CD4-positive, CD25-positive, alpha-beta regulatory T cell (primary cell): Measurements from ENCODE around the gene EGFLAM. TPM values are rescaled to one million over a fixed set of nuclear protein-coding genes. Genes with fewer than 3 reads are reported as not detected.

ENCODE experiments used
- ATAC-seq, 2 donors: fragments of 150-1000 bp; cut with Tn5 transposase; one replicate each; pipeline ENCODE4 v1.10.0; 2021; ENCODE audit warnings: low read depth in 2 of 2, moderate number of reproducible peaks in 2 of 2, moderate library complexity in 1 of 2
- DNase-seq, 3 donors: peaks; one replicate each; pipeline versions ENCODE4 v3.0.0 to v3.0.0-alpha.2; 2012 to 2022; ENCODE audit warnings: mixed read lengths in 1 of 3
- H3K27ac ChIP-seq: one replicate; pipeline ENCODE4 v1.7.0; 2013; ENCODE audit warnings: mild to moderate bottlenecking, low read length; ENCODE audit not compliant: insufficient read depth, poor library complexity, severe bottlenecking
- H3K27me3 ChIP-seq: one replicate; pipeline ENCODE4 v1.7.0; 2013; ENCODE audit warnings: low read length; ENCODE audit not compliant: control insufficient read depth, insufficient read depth
- H3K36me3 ChIP-seq: one replicate; pipeline ENCODE4 v1.7.0; 2013; ENCODE audit warnings: mild to moderate bottlenecking, low read length, moderate library complexity; ENCODE audit not compliant: control insufficient read depth, insufficient read depth
- H3K4me1 ChIP-seq: 2 replicates; pipeline ENCODE4 v1.7.0; 2013; ENCODE audit warnings: mild to moderate bottlenecking, low read length; ENCODE audit not compliant: insufficient read depth, control insufficient read depth, poor library complexity, severe bottlenecking
- H3K4me3 ChIP-seq: one replicate; pipeline ENCODE4 v1.7.0; 2013; ENCODE audit warnings: low read depth, mild to moderate bottlenecking, low read length, moderate library complexity
- H3K9me3 ChIP-seq, 2 experiments: 1 replicate in 1 of 2; 2 replicates in 1 of 2; pipeline ENCODE4 v1.7.0; 2013; ENCODE audit warnings: low read length in 2 of 2, mild to moderate bottlenecking in 1 of 2, moderate library complexity in 1 of 2; ENCODE audit not compliant: control insufficient read depth in 2 of 2
- H3K27ac Mint-ChIP-seq, 3 donors: one replicate each; pipeline ENCODE4 v1.8.0; 2020 to 2022; ENCODE audit warnings: mild to moderate bottlenecking in 3 of 3, mixed read lengths in 3 of 3, moderate library complexity in 2 of 3
- H3K27me3 Mint-ChIP-seq: one replicate; pipeline ENCODE4 v1.8.0; 2022; ENCODE audit warnings: mild to moderate bottlenecking, mixed read lengths
- H3K36me3 Mint-ChIP-seq: one replicate; pipeline ENCODE4 v1.8.0; 2020; ENCODE audit warnings: mixed read lengths
- H3K4me1 Mint-ChIP-seq, 4 donors: one replicate each; pipeline ENCODE4 v1.8.0; 2020 to 2022; ENCODE audit warnings: mixed read lengths in 4 of 4, mild to moderate bottlenecking in 1 of 4
- H3K4me3 Mint-ChIP-seq, 4 donors: one replicate each; pipeline ENCODE4 v1.8.0; 2020 to 2022; ENCODE audit warnings: mild to moderate bottlenecking in 4 of 4, mixed read lengths in 4 of 4, moderate library complexity in 3 of 4
- H3K9me3 Mint-ChIP-seq, 7 donors: one replicate each; pipeline ENCODE4 v1.8.0; 2020 to 2022; ENCODE audit warnings: mixed read lengths in 7 of 7, mild to moderate bottlenecking in 3 of 7, moderate library complexity in 2 of 7
- polyA plus RNA-seq, 4 donors: library from polyadenylated mRNA; unstranded; fragments of 300-500 nt; fragmentation: Illumina TruSeq; gene quantifications; one replicate each; pipeline ENCODE4 v1.2.3, GENCODE V29; 2021
- total RNA-seq: library from RNA; stranded (reverse); gene quantifications from one replicate; pipeline ENCODE4 v1.2.3, GENCODE V29; 2022

EGFLAM gene
- total and polyA plus RNA-seq, 5 donors from 2014 or later = not detected

DNA sequence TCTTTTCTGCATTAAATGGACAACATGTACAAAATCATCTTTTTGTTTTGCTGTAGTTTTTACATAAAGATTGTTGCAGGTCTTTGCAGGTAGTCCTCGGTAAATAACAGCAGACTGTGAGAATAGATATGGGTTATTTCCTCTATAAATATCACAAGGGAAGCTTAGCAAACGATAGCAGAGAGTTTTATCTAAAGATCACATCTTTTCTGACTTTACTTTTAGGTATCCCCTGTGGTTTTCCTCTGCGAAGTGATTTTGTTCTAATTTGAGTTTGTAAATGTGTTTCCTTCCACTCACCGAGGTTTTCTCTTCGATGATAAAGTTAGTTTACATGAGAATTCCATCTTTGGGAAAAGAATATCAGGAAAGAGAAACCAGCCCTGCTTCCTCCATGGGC is 109.6 kb downstream of the EGFLAM start:
- peak in 1 of 3 donors; percentile 8 for DNase-seq
- no peaks in the 10 kb centered on the region for H3K27me3 ChIP-seq
- ATAC-seq = no peak
- H3K36me3 ChIP-seq = no peaks in the 10 kb centered on the region
- no peak overlapping the region for H3K4me3 ChIP-seq
- Mint-ChIP-seq H3K4me3 (no peak overlapping the region), H3K9me3 (peaks cover 0 to 3% (median 0%) of the 10 kb centered on the region in 7 donors), H3K36me3 (no peaks in the 10 kb centered on the region), H3K27me3 (peaks cover 14% of the 10 kb centered on the region), H3K4me1 (peaks cover 0 to 14% (median 3%) of the 10 kb centered on the region in 4 donors), H3K27ac (no peak overlapping the region)
- no peaks in the 10 kb centered on the region for H3K4me1 ChIP-seq
- H3K9me3 ChIP-seq = no peaks in the 10 kb centered on the region
- H3K27ac ChIP-seq = no peak overlapping the region

DNA sequence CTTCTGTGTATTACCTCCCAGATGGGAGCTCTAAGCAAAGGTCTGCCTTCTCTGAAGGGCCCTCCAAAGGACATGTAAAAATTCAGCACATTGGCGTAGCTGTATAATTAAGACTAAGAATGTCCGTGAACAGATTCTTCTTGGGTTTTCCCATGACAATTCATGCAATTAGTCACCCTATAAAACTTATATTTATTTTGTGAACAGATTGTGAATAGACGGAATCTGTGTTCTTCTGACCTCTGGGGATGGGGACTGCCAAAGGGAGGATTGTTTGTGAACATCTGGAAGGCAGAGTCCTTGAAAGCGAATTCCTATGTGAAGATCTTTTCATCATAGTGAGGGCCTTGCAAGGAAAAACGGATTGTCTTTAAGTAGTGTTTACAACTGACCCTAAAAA is 111.3 kb downstream of the EGFLAM start:
- peaks cover 19% of the 10 kb centered on the region for H3K27me3 Mint-ChIP-seq

GRCh38 chr5:38370358-38371100 is 112.2 kb downstream of the EGFLAM start:
- Histone ChIP-seq H3K4me3 (no peak overlapping the region), H3K27me3 (no peaks in the 10 kb centered on the region), H3K36me3 (no peaks in the 10 kb centered on the region), H3K27ac (no peak overlapping the region), H3K4me1 (no peaks in the 10 kb centered on the region), H3K9me3 (no peaks in the 10 kb centered on the region)
- Mint-ChIP-seq H3K4me3 (no peak overlapping the region), H3K9me3 (peaks cover 0 to 6% (median 0%) of the 10 kb centered on the region in 7 donors), H3K36me3 (no peaks in the 10 kb centered on the region), H3K27me3 (peaks cover 19% of the 10 kb centered on the region), H3K27ac (no peak overlapping the region), H3K4me1 (peaks cover 0 to 14% (median 3%) of the 10 kb centered on the region in 4 donors)
- no peak for DNase-seq
- no peak for ATAC-seq

More for the DNA sequence above, 111.3 kb downstream of the EGFLAM start:
- Mint-ChIP-seq H3K4me1 (peaks cover 0 to 14% (median 3%) of the 10 kb centered on the region in 4 donors), H3K36me3 (no peaks in the 10 kb centered on the region), H3K9me3 (peaks cover 0 to 6% (median 0%) of the 10 kb centered on the region in 7 donors), H3K27ac (no peak overlapping the region), H3K4me3 (no peak overlapping the region)
- no peak overlapping the region for H3K27ac ChIP-seq
- no peaks in the 10 kb centered on the region for H3K9me3 ChIP-seq
- no peaks in the 10 kb centered on the region for H3K27me3 ChIP-seq
- H3K4me1 ChIP-seq = no peaks in the 10 kb centered on the region
- no peaks in the 10 kb centered on the region for H3K36me3 ChIP-seq
- ATAC-seq = no peak
- no peak overlapping the region for H3K4me3 ChIP-seq
- no peak for DNase-seq

GRCh38 chr5:38371596-38371995 is 113.2 kb downstream of the EGFLAM start:
- H3K4me3 ChIP-seq = no peak overlapping the region
- H3K4me1 ChIP-seq = no peaks in the 10 kb centered on the region
- peaks cover 0 to 18% (median 3%) of the 10 kb centered on the region in 4 donors for H3K4me1 Mint-ChIP-seq

GRCh38 chr5:38373743-38374142 is 115.4 kb downstream of the EGFLAM start:
- Histone ChIP-seq H3K4me1 (no peaks in the 10 kb centered on the region), H3K36me3 (no peaks in the 10 kb centered on the region), H3K27ac (no peak overlapping the region), H3K27me3 (no peaks in the 10 kb centered on the region), H3K9me3 (no peaks in the 10 kb centered on the region), H3K4me3 (no peak overlapping the region)
- H3K4me3 Mint-ChIP-seq = no peak overlapping the region
- no peaks in the 10 kb centered on the region for H3K36me3 Mint-ChIP-seq
- peaks cover 0 to 11% (median 0%) of the 10 kb centered on the region in 4 donors for H3K4me1 Mint-ChIP-seq
- H3K27me3 Mint-ChIP-seq = peaks cover 21% of the 10 kb centered on the region
- H3K27ac Mint-ChIP-seq = no peak overlapping the region
- ATAC-seq (no peak), DNase-seq (no peak)
- H3K9me3 Mint-ChIP-seq = peaks cover 0 to 6% (median 0%) of the 10 kb centered on the region in 7 donors

More at GRCh38 chr5:38371596-38371995, 113.2 kb downstream of the EGFLAM start:
- ATAC-seq (no peak), DNase-seq (no peak)
- no peak overlapping the region for H3K27ac ChIP-seq
- H3K9me3 Mint-ChIP-seq = peaks cover 0 to 6% (median 0%) of the 10 kb centered on the region in 7 donors
- H3K27me3 ChIP-seq = no peaks in the 10 kb centered on the region
- no peaks in the 10 kb centered on the region for H3K36me3 ChIP-seq
- H3K4me3 Mint-ChIP-seq = no peak overlapping the region
- no peak overlapping the region for H3K27ac Mint-ChIP-seq
- peaks cover 15% of the 10 kb centered on the region for H3K27me3 Mint-ChIP-seq
- H3K9me3 ChIP-seq = no peaks in the 10 kb centered on the region
- no peaks in the 10 kb centered on the region for H3K36me3 Mint-ChIP-seq

DNA sequence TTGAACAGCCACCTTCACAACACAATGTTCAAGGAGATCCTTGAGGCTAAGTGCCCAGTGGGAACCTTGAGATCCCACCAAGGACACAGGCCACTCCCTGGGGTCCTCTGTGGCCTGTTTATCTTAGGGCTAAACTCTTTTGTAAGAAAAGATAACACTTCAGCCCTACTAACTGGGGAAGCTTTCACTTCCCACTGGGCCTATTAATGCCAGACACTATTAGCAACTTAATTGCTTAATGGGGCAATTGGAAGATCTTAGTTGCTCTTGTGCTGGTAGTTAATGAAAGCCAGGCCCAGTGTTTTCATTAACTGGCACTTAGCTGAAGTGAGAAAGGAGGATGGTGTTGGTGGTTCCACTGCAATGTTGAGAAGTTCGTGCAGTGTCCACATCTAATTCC is 117.1 kb downstream of the EGFLAM start:
- no peaks in the 10 kb centered on the region for H3K36me3 Mint-ChIP-seq
- peaks cover 0 to 11% (median 0%) of the 10 kb centered on the region in 4 donors for H3K4me1 Mint-ChIP-seq
- H3K4me3 ChIP-seq = no peak overlapping the region
- no peak overlapping the region for H3K27ac ChIP-seq
- DNase-seq = no peak
- H3K9me3 Mint-ChIP-seq = peaks cover 0 to 6% (median 0%) of the 10 kb centered on the region in 7 donors
- ATAC-seq = no peak
- H3K27ac Mint-ChIP-seq = no peak overlapping the region
- no peaks in the 10 kb centered on the region for H3K9me3 ChIP-seq
- no peaks in the 10 kb centered on the region for H3K4me1 ChIP-seq
- no peak overlapping the region for H3K4me3 Mint-ChIP-seq
- H3K27me3 ChIP-seq = no peaks in the 10 kb centered on the region
- H3K36me3 ChIP-seq = no peaks in the 10 kb centered on the region
- peaks cover 27% of the 10 kb centered on the region for H3K27me3 Mint-ChIP-seq

GRCh38 chr5:38376404-38376803 is 118.0 kb downstream of the EGFLAM start:
- no peak overlapping the region for H3K27ac ChIP-seq
- Mint-ChIP-seq H3K4me3 (no peak overlapping the region), H3K27ac (no peak overlapping the region), H3K4me1 (peaks cover 0 to 11% (median 0%) of the 10 kb centered on the region in 4 donors), H3K36me3 (no peaks in the 10 kb centered on the region), H3K27me3 (peaks cover 27% of the 10 kb centered on the region), H3K9me3 (peaks cover 0 to 6% (median 0%) of the 10 kb centered on the region in 7 donors)
- no peaks in the 10 kb centered on the region for H3K36me3 ChIP-seq
- H3K9me3 ChIP-seq = no peaks in the 10 kb centered on the region
- H3K4me1 ChIP-seq = no peaks in the 10 kb centered on the region
- DNase-seq (peak in 1 of 3 donors; percentile 52), ATAC-seq (no peak)
- no peaks in the 10 kb centered on the region for H3K27me3 ChIP-seq
- no peak overlapping the region for H3K4me3 ChIP-seq

DNA sequence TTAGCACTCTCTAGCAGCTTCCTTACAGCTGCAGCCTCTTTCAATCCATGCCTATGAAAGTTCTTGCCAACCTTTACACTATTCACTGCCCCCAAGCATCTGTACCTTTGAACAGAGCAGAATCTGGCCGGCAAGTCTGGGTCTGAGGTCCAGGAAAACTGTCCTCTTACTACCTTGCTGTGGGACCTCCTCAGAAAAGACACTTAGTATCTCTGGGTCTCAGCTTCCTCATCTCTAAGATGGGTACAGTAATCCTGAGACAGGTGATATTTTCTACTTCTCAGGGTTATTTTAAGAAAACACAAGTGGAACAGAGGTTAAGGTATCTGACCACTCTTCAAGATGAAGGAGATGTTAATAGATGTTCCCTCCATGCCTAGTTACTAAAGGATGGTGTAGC is 120.2 kb downstream of the EGFLAM start:
- H3K4me1 ChIP-seq = no peaks in the 10 kb centered on the region
- no peak overlapping the region for H3K27ac ChIP-seq
- no peak overlapping the region for H3K4me3 ChIP-seq
- H3K27me3 Mint-ChIP-seq = peaks cover 28% of the 10 kb centered on the region
- no peak overlapping the region for H3K4me3 Mint-ChIP-seq
- no peak for DNase-seq
- H3K9me3 Mint-ChIP-seq = peaks cover 0 to 3% (median 0%) of the 10 kb centered on the region in 7 donors
- H3K9me3 ChIP-seq = no peaks in the 10 kb centered on the region
- no peak for ATAC-seq
- peaks cover 0 to 11% (median 0%) of the 10 kb centered on the region in 4 donors for H3K4me1 Mint-ChIP-seq
- H3K27ac Mint-ChIP-seq = no peak overlapping the region
- H3K36me3 ChIP-seq = no peaks in the 10 kb centered on the region
- H3K36me3 Mint-ChIP-seq = no peaks in the 10 kb centered on the region
- H3K27me3 ChIP-seq = no peaks in the 10 kb centered on the region
